Measurements from ENCODE around the gene DIP2B.

The DIP2B gene

GRCh38 chr12:50637870-50638481 lies 133.2 kb downstream of the DIP2B start:
- DNase-seq (ENCODE audit: low read depth): no peak

- no peak for DNase-seq (ENCODE audit: low read depth)
Observed at GRCh38 chr12:50638482-50638880, 133.7 kb downstream of the DIP2B start.

- DNase-seq (ENCODE audit: low read depth): no peak
Observed at GRCh38 chr12:50639721-50640120, 134.9 kb downstream of the DIP2B start.

GRCh38 chr12:50640321-50640939 lies 135.6 kb downstream of the DIP2B start:
- no peak for DNase-seq (ENCODE audit: low read depth)

GRCh38 chr12:50641566-50641965 lies 136.8 kb downstream of the DIP2B start:
- no peak for DNase-seq (ENCODE audit: low read depth)

GRCh38 chr12:50642035-50642451 lies 137.3 kb downstream of the DIP2B start:
- no peak for DNase-seq (ENCODE audit: low read depth)

GRCh38 chr12:50642761-50643160 lies 138.0 kb downstream of the DIP2B start:
- no peak for DNase-seq (ENCODE audit: low read depth)

GRCh38 chr12:50647031-50647430 lies 142.2 kb downstream of the DIP2B start:
- DNase-seq (ENCODE audit: low read depth): no peak

- DNase-seq (ENCODE audit: low read depth): no peak
Observed at GRCh38 chr12:50647479-50647878, 142.7 kb downstream of the DIP2B start.

- DNase-seq (ENCODE audit: low read depth): no peak
Observed at GRCh38 chr12:50650285-50650684, 145.5 kb downstream of the DIP2B start.

- no peak for DNase-seq (ENCODE audit: low read depth)
Observed at GRCh38 chr12:50655374-50655921, 150.7 kb downstream of the DIP2B start.

GRCh38 chr12:50659260-50659659 lies 154.5 kb downstream of the DIP2B start:
- no peak for DNase-seq (ENCODE audit: low read depth)

- DNase-seq (ENCODE audit: low read depth): no peak
Observed at GRCh38 chr12:50659690-50660424, 155.1 kb downstream of the DIP2B start.

GRCh38 chr12:50660425-50660822 lies 155.6 kb downstream of the DIP2B start:
- no peak for DNase-seq (ENCODE audit: low read depth)

- DNase-seq (ENCODE audit: low read depth): no peak
Observed at GRCh38 chr12:50661300-50662115, 156.7 kb downstream of the DIP2B start.

- DNase-seq (ENCODE audit: low read depth): no peak
Observed at GRCh38 chr12:50662116-50662510, 157.3 kb downstream of the DIP2B start.

- no peak for DNase-seq (ENCODE audit: low read depth)
Observed at GRCh38 chr12:50665170-50665569, 160.4 kb downstream of the DIP2B start.

- DNase-seq (ENCODE audit: low read depth): no peak
Observed at GRCh38 chr12:50665609-50666008, 160.8 kb downstream of the DIP2B start.

- no peak for DNase-seq (ENCODE audit: low read depth)
Observed at GRCh38 chr12:50666023-50666422, 161.2 kb downstream of the DIP2B start.

GRCh38 chr12:50672158-50672557 lies 167.4 kb downstream of the DIP2B start:
- no peak for DNase-seq (ENCODE audit: low read depth)

- no peak for DNase-seq (ENCODE audit: low read depth)
Observed at GRCh38 chr12:50676756-50677155, 172.0 kb downstream of the DIP2B start.

GRCh38 chr12:50677858-50678257 lies 173.1 kb downstream of the DIP2B start:
- no peak for DNase-seq (ENCODE audit: low read depth)
